SK-N-MC (cell line): ENCODE results near the gene ANXA1.

ENCODE experiments used
- EZH2 ChIP-seq: fragments of 200-600 bp; sonication (generic); IDR thresholded peaks from one replicate; pipeline ENCODE4 v1.6.1; 2017; ENCODE audit warnings: antibody characterized with exemption
- FOXP2 ChIP-seq: optimal IDR thresholded peaks from 2 replicates; pipeline ENCODE3; 2011; ENCODE audit warnings: mild to moderate bottlenecking, moderate library complexity; ENCODE audit not compliant: insufficient read depth; ENCODE audit errors: extremely low read length, control extremely low read depth
- POLR2AphosphoS5 ChIP-seq: IDR thresholded peaks from 2 replicates; pipeline ENCODE4 v1.6.1; 2012; ENCODE audit warnings: mild to moderate bottlenecking, low read depth, low read length, borderline replicate concordance

GRCh38 chr9:73154271-73154670 lies 2.6 kb downstream of the ANXA1 start:
- TF ChIP-seq POLR2AphosphoS5 (no peak), EZH2 (no peak), FOXP2 (no peak)
